HFFc6 (cell line): ENCODE results near the gene SLC22A1. TPM values are rescaled to one million over a fixed set of nuclear protein-coding genes. Genes with fewer than 3 reads are reported as not detected.
"Not testable (repeated sequence)": the region's sequence is repeated elsewhere in the genome, so short reads cannot be mapped to it uniquely, and the experiment has no call there.

Experiments
- DNase-seq: peaks from one replicate; pipeline ENCODE4 v3.0.0-alpha.2; 2018
- H3K27ac Mint-ChIP-seq: 2 replicates; pipeline ENCODE4 v1.8.0; 2020; ENCODE audit warnings: mild to moderate bottlenecking, mixed read lengths
- H3K27me3 Mint-ChIP-seq: 2 replicates; pipeline ENCODE4 v1.8.0; 2021; ENCODE audit warnings: mild to moderate bottlenecking, moderate library complexity, mixed read lengths; ENCODE audit not compliant: insufficient read depth
- H3K36me3 Mint-ChIP-seq: 2 replicates; pipeline ENCODE4 v1.8.0; 2021; ENCODE audit warnings: low read depth, mixed read lengths
- H3K4me1 Mint-ChIP-seq: 2 replicates; pipeline ENCODE4 v1.8.0; 2020; ENCODE audit warnings: low read depth, mixed read lengths
- H3K4me3 Mint-ChIP-seq: 2 replicates; pipeline ENCODE4 v1.8.0; 2020; ENCODE audit warnings: mild to moderate bottlenecking, moderate library complexity, mixed read lengths
- H3K9me3 Mint-ChIP-seq: 2 replicates; pipeline ENCODE4 v1.8.0; 2020; ENCODE audit warnings: mild to moderate bottlenecking, mixed read lengths
- CTCF ChIP-seq: fragments of 200-600 bp; sonication (generic); IDR thresholded peaks from 2 replicates; pipeline ENCODE4 v1.5.0; 2021; ENCODE audit warnings: antibody characterized with exemption, mild to moderate bottlenecking
- total RNA-seq, 6 experiments: library from RNA; stranded (reverse); fragmentation: NEBNext Ultra II Directional; extraction: Animal tissue kit (Norgen Biotek cat#: 25700); gene quantifications; 2 replicates in 1 of 6; 3 replicates in 5 of 6; pipeline ENCODE4 v1.2.3, GENCODE V29; 2021

SLC22A1 gene
- total RNA-seq, 6 experiments from 2014 or later = 0.12 to 0.33 (median 0.21) TPM; not detected in 2

- H3K4me3 Mint-ChIP-seq = no peak overlapping the region
- no peak overlapping the region for H3K27ac Mint-ChIP-seq
- H3K4me1 Mint-ChIP-seq = no peaks in the 10 kb centered on the region
- peaks cover 7% of the 10 kb centered on the region for H3K27me3 Mint-ChIP-seq
- DNase-seq = no peak
- H3K36me3 Mint-ChIP-seq = peaks cover 11% of the 10 kb centered on the region; the same call in 1 of the 2 replicates
- TF ChIP-seq CTCF = no peak
- no peaks in the 10 kb centered on the region for H3K9me3 Mint-ChIP-seq
Observed at GRCh38 chr6:160122744-160123143, 1.1 kb downstream of the SLC22A1 start.

GRCh38 chr6:160124007-160124406 lies 2.4 kb downstream of the SLC22A1 start:
- H3K4me3 Mint-ChIP-seq = no peak overlapping the region

GRCh38 chr6:160124605-160125004 lies 3.0 kb downstream of the SLC22A1 start:
- no peaks in the 10 kb centered on the region for H3K9me3 Mint-ChIP-seq
- peaks cover 9% of the 10 kb centered on the region; the same call in 1 of the 2 replicates for H3K36me3 Mint-ChIP-seq
- H3K4me1 Mint-ChIP-seq = 0 out of 2 replicates have a peak, but pooled peaks cover 6% of the 10 kb centered on the region
- TF ChIP-seq CTCF = no peak
- no peak overlapping the region for H3K27ac Mint-ChIP-seq
- no peak for DNase-seq
- H3K27me3 Mint-ChIP-seq = peaks cover 7% of the 10 kb centered on the region
- H3K4me3 Mint-ChIP-seq = no peak overlapping the region

More at GRCh38 chr6:160124007-160124406, 2.4 kb downstream of the SLC22A1 start:
- no peaks in the 10 kb centered on the region for H3K4me1 Mint-ChIP-seq
- H3K36me3 Mint-ChIP-seq = peaks cover 9% of the 10 kb centered on the region; the same call in 1 of the 2 replicates
- no peak for TF ChIP-seq CTCF
- peaks cover 7% of the 10 kb centered on the region for H3K27me3 Mint-ChIP-seq
- H3K9me3 Mint-ChIP-seq = no peaks in the 10 kb centered on the region
- no peak for DNase-seq
- no peak overlapping the region for H3K27ac Mint-ChIP-seq

- H3K9me3 Mint-ChIP-seq, H3K27ac Mint-ChIP-seq, H3K36me3 Mint-ChIP-seq, H3K27me3 Mint-ChIP-seq, H3K4me1 Mint-ChIP-seq, DNase-seq, H3K4me3 Mint-ChIP-seq: not testable (repeated sequence)
Observed at GRCh38 chr6:160125105-160125504, 3.5 kb downstream of the SLC22A1 start.

GRCh38 chr6:160127270-160128124 lies 5.9 kb downstream of the SLC22A1 start:
- Mint-ChIP-seq H3K36me3 (peaks cover 9% of the 10 kb centered on the region; the same call in 1 of the 2 replicates), H3K9me3 (no peaks in the 10 kb centered on the region), H3K4me3 (no peak overlapping the region)

More at GRCh38 chr6:160127270-160128124, 5.9 kb downstream of the SLC22A1 start:
- no peak for DNase-seq
- Mint-ChIP-seq H3K27me3 (peaks cover 8% of the 10 kb centered on the region), H3K4me1 (peaks cover 11% of the 10 kb centered on the region), H3K27ac (no peak overlapping the region)
- no peak for TF ChIP-seq CTCF
